Suprapubic skin (tissue), 3 donors: ENCODE data around the gene CAMTA1.

Experiments used
- CTCF ChIP-seq, 2 donors: fragments of 200-600 bp in 1 of 2; fragments of 450-650 bp in 1 of 2; sonication (generic) in 1 of 2; IDR thresholded peaks; one replicate each; pipeline ENCODE4 v1.5.1; 2016 to 2019; ENCODE audit warnings: antibody characterized with exemption in 2 of 2, mild to moderate bottlenecking in 1 of 2, moderate library complexity in 1 of 2
- POLR2A ChIP-seq, 2 donors: fragments of 450-650 bp; IDR thresholded peaks; one replicate each; pipeline ENCODE4 v1.6.1; 2017; ENCODE audit warnings: antibody characterized with exemption in 2 of 2, mild to moderate bottlenecking in 2 of 2, moderate library complexity in 2 of 2

- TF ChIP-seq POLR2A (IDR thresholded peaks at IDR 0.05) = no peak
- TF ChIP-seq CTCF (IDR thresholded peaks at IDR 0.05) = no peak
Observed at GRCh38 chr1:6802454-6802853, 17.2 kb downstream of the CAMTA1 start.
